ENCODE results near the gene NEDD9.
A peak's percentile ranks its signal among the peaks of the same experiment; 100 is the strongest.

NEDD9 gene

DNA sequence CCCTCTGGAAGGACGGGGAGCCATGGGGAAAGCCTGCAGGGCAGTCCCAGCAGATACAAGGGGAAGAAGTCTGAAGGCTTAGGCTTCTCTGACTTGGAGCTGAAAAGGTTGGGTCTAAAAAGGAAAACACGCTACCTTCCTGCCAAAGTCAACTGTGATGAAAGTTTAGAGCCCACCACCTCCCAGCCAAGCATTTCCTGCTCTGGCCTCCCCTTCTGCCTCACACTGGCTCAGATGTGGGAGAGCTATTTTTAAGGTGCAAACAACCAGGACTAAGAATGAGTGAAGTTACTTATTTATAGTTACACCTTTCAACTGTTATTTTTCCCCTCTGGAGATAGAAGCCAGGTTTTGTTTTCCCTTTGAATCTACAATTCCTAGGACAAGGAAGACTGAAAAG, 21.2 kb downstream of the NEDD9 start:
- peaks cover 5% of the 10 kb centered on the region for H3K4me1 Mint-ChIP-seq

GRCh38 chr6:11210386-11211138, 21.9 kb downstream of the NEDD9 start:
- Mint-ChIP-seq H3K9me3 (no peaks in the 10 kb centered on the region), H3K27me3 (no peaks in the 10 kb centered on the region), H3K4me1 (peaks cover 5% of the 10 kb centered on the region), H3K4me3 (no peak overlapping the region), H3K36me3 (peaks cover 36% of the 10 kb centered on the region), H3K27ac (peak overlapping the region; percentile 35)
- ATAC-seq (ENCODE audit: low read depth) (no peak), DNase-seq (ENCODE audit: low spot score in 2 of 2) (no peak)

More for the DNA sequence above, 21.2 kb downstream of the NEDD9 start:
- DNase-seq (ENCODE audit: low spot score in 2 of 2), result no peak
- Mint-ChIP-seq H3K27ac (no peak overlapping the region), H3K36me3 (peaks cover 38% of the 10 kb centered on the region), H3K4me3 (no peak overlapping the region), H3K9me3 (no peaks in the 10 kb centered on the region), H3K27me3 (no peaks in the 10 kb centered on the region)
- ATAC-seq (ENCODE audit: low read depth), result no peak

DNA sequence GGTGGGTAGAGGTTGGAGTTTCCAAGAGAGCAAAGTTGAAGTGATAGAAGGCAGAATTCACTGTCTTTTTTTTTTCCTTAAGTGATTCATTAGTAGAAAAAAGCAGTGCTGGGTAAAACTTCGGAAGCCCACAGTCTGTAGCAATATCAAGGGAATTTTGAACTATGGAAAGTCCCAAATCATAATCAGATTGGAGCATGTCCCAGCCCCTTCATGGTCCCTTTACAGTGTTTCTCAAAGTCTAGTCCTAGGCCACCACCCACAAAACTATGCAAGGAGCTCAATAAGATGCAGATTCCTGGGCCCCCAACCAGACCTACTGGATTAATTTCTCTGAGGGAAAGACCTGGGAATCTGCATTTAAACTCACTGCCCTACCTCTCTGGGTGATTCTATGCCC, 22.6 kb downstream of the NEDD9 start:
- no peak overlapping the region for H3K4me3 Mint-ChIP-seq
- no peaks in the 10 kb centered on the region for H3K9me3 Mint-ChIP-seq
- peaks cover 34% of the 10 kb centered on the region for H3K36me3 Mint-ChIP-seq
- ATAC-seq (ENCODE audit: low read depth) (no peak), DNase-seq (ENCODE audit: low spot score in 2 of 2) (no peak)
- H3K27me3 Mint-ChIP-seq, result no peaks in the 10 kb centered on the region
- peaks cover 5% of the 10 kb centered on the region for H3K4me1 Mint-ChIP-seq
- H3K27ac Mint-ChIP-seq, result no peak overlapping the region

GRCh38 chr6:11209369-11209768, 23.1 kb downstream of the NEDD9 start:
- Mint-ChIP-seq H3K9me3 (no peaks in the 10 kb centered on the region), H3K27me3 (no peaks in the 10 kb centered on the region), H3K36me3 (peaks cover 34% of the 10 kb centered on the region), H3K4me1 (peaks cover 5% of the 10 kb centered on the region), H3K27ac (no peak overlapping the region), H3K4me3 (no peak overlapping the region)
- ATAC-seq (ENCODE audit: low read depth) (no peak), DNase-seq (ENCODE audit: low spot score in 2 of 2) (no peak)

DNA sequence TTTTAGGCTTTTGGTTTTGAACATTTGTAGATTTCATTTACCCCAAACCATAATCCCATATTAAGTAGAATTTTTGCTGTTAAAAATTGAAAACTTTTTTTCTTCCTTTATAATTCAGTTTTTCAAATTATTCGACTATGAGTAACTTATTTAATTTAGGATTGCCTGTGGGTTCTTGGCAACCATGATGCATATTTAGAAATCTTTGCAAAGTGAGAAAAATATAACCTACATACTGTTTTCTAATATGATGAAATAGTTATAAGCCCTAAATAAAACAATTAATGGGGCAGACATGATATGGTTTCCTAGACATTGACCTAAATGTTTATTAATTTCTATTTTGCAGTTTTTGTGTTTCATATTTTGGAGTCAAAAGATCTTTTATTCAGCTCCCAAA, 23.6 kb downstream of the NEDD9 start:
- H3K4me3 Mint-ChIP-seq, result no peak overlapping the region
- peaks cover 5% of the 10 kb centered on the region for H3K4me1 Mint-ChIP-seq
- ATAC-seq (ENCODE audit: low read depth) (no peak), DNase-seq (ENCODE audit: low spot score in 2 of 2) (no peak)
- H3K27ac Mint-ChIP-seq, result no peak overlapping the region
- H3K27me3 Mint-ChIP-seq, result no peaks in the 10 kb centered on the region
- H3K9me3 Mint-ChIP-seq, result no peaks in the 10 kb centered on the region
- peaks cover 34% of the 10 kb centered on the region for H3K36me3 Mint-ChIP-seq

- DNase-seq (ENCODE audit: low spot score in 2 of 2) (no peak), ATAC-seq (ENCODE audit: low read depth) (no peak)
- Mint-ChIP-seq H3K9me3 (no peaks in the 10 kb centered on the region), H3K27ac (no peak overlapping the region), H3K4me1 (peaks cover 5% of the 10 kb centered on the region), H3K27me3 (no peaks in the 10 kb centered on the region), H3K36me3 (peaks cover 31% of the 10 kb centered on the region), H3K4me3 (no peak overlapping the region)
These were observed 24.2 kb downstream of the NEDD9 start for GRCh38 chr6:11208267-11208666.

GRCh38 chr6:11207199-11207968, 25.1 kb downstream of the NEDD9 start:
- H3K27me3 Mint-ChIP-seq, result no peaks in the 10 kb centered on the region
- H3K4me3 Mint-ChIP-seq, result no peak overlapping the region
- H3K9me3 Mint-ChIP-seq, result no peaks in the 10 kb centered on the region
- H3K36me3 Mint-ChIP-seq, result peaks cover 27% of the 10 kb centered on the region
- H3K4me1 Mint-ChIP-seq, result peaks cover 5% of the 10 kb centered on the region
- ATAC-seq (ENCODE audit: low read depth), result no peak
- no peak for DNase-seq (ENCODE audit: low spot score in 2 of 2)
- peak overlapping the region; percentile 48 for H3K27ac Mint-ChIP-seq

GRCh38 chr6:11206576-11206975, 25.9 kb downstream of the NEDD9 start:
- Mint-ChIP-seq H3K4me1 (peaks cover 5% of the 10 kb centered on the region), H3K4me3 (no peak overlapping the region), H3K36me3 (peaks cover 27% of the 10 kb centered on the region), H3K27ac (peak overlapping the region; percentile 48), H3K9me3 (no peaks in the 10 kb centered on the region), H3K27me3 (no peaks in the 10 kb centered on the region)
- ATAC-seq (ENCODE audit: low read depth) (no peak), DNase-seq (ENCODE audit: low spot score in 2 of 2) (no peak)

DNA sequence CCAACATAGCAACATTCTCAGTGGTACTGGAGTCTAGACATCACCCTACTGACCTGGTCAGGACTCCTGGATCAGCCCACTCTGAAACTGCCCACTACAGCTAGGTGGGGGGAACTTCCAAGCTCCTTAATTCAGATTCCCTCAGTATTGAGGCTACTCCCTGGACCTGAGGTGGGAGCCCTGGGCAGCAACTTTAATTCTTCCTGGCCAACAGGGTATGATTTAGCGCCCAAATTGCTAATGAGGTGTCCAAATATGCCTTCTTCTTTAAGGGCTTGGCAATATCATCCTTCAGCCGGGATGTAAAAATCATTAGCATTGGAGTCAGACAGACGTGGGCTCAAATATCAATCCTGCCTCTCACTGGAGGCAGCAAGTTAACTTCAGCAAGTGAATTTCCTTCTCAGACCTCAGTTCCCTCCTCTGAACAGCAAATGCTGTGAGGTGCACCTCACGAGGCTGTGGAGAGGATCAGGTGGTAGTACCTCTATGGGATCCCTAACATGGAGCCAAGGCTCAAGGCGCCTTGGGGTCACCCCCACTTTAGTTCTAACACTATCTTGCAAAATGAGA, 27.6 kb downstream of the NEDD9 start:
- Mint-ChIP-seq H3K36me3 (peaks cover 38% of the 10 kb centered on the region), H3K4me1 (peaks cover 8% of the 10 kb centered on the region), H3K27ac (no peak overlapping the region)

DNA sequence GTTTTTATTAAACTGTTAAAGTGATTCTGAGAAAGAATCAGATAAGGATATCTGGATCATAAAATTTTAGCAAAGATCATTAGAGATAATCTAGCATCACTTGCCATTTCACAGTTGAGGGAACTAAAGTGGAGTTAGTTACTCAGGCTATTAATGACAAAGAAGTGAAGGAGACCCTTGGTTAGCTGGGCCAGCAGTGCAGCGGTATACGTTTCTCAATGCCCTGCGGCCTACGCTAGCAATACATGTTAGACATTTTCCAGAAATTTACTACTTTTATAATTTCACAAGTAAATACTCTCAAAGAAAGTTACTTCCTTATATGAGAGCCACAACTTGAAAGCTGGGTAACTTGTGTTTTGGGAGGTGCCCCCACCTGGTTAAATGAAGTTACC, 28.5 kb downstream of the NEDD9 start:
- peak overlapping the region; percentile 38 for H3K27ac Mint-ChIP-seq
- DNase-seq (ENCODE audit: low spot score in 2 of 2), result no peak
- ATAC-seq (ENCODE audit: low read depth), result no peak
- no peaks in the 10 kb centered on the region for H3K27me3 Mint-ChIP-seq
- no peaks in the 10 kb centered on the region for H3K9me3 Mint-ChIP-seq
- peaks cover 33% of the 10 kb centered on the region for H3K36me3 Mint-ChIP-seq
- H3K4me3 Mint-ChIP-seq, result no peak overlapping the region
- H3K4me1 Mint-ChIP-seq, result peaks cover 10% of the 10 kb centered on the region

More for the DNA sequence above, 27.6 kb downstream of the NEDD9 start:
- ATAC-seq (ENCODE audit: low read depth), result no peak
- H3K9me3 Mint-ChIP-seq, result no peaks in the 10 kb centered on the region
- H3K4me3 Mint-ChIP-seq, result no peak overlapping the region
- DNase-seq (ENCODE audit: low spot score in 2 of 2), result no peak
- H3K27me3 Mint-ChIP-seq, result no peaks in the 10 kb centered on the region

- Mint-ChIP-seq H3K27me3 (no peaks in the 10 kb centered on the region), H3K27ac (peak overlapping the region; percentile 38), H3K4me3 (no peak overlapping the region), H3K4me1 (peaks cover 13% of the 10 kb centered on the region), H3K36me3 (peaks cover 37% of the 10 kb centered on the region), H3K9me3 (no peaks in the 10 kb centered on the region)
- DNase-seq (ENCODE audit: low spot score in 2 of 2) (no peak), ATAC-seq (ENCODE audit: low read depth) (no peak)
These were observed 29.0 kb downstream of the NEDD9 start for GRCh38 chr6:11203306-11204004.

GRCh38 chr6:11202513-11203305, 29.8 kb downstream of the NEDD9 start:
- no peak for ATAC-seq (ENCODE audit: low read depth)
- peaks cover 13% of the 10 kb centered on the region for H3K4me1 Mint-ChIP-seq

GRCh38 chr6:11201772-11202512, 30.5 kb downstream of the NEDD9 start:
- peaks cover 8% of the 10 kb centered on the region for H3K4me1 Mint-ChIP-seq
- DNase-seq (ENCODE audit: low spot score in 2 of 2) (no peak), ATAC-seq (ENCODE audit: low read depth) (no peak)
- H3K27ac Mint-ChIP-seq, result no peak overlapping the region
- H3K9me3 Mint-ChIP-seq, result no peaks in the 10 kb centered on the region
- H3K4me3 Mint-ChIP-seq, result no peak overlapping the region
- H3K36me3 Mint-ChIP-seq, result peaks cover 37% of the 10 kb centered on the region
- H3K27me3 Mint-ChIP-seq, result no peaks in the 10 kb centered on the region

More at GRCh38 chr6:11202513-11203305, 29.8 kb downstream of the NEDD9 start:
- no peak for DNase-seq (ENCODE audit: low spot score in 2 of 2)
- Mint-ChIP-seq H3K36me3 (peaks cover 40% of the 10 kb centered on the region), H3K9me3 (no peaks in the 10 kb centered on the region), H3K4me3 (no peak overlapping the region), H3K27me3 (no peaks in the 10 kb centered on the region), H3K27ac (peak overlapping the region; percentile 6)
